Amniotic epithelial cell (primary cell): ENCODE measurements around the gene DEFB129.
A peak's percentile ranks its signal among the peaks of the same experiment; 100 is the strongest.
"Not testable (repeated sequence)": the region's sequence is repeated elsewhere in the genome, so short reads cannot be mapped to it uniquely, and the experiment has no call there.

Experiments used
- DNase-seq: peaks from one replicate; pipeline ENCODE4 v3.0.0-alpha.2; 2010; ENCODE audit warnings: low read depth

DEFB129 gene, protein sequence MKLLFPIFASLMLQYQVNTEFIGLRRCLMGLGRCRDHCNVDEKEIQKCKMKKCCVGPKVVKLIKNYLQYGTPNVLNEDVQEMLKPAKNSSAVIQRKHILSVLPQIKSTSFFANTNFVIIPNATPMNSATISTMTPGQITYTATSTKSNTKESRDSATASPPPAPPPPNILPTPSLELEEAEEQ

DNA sequence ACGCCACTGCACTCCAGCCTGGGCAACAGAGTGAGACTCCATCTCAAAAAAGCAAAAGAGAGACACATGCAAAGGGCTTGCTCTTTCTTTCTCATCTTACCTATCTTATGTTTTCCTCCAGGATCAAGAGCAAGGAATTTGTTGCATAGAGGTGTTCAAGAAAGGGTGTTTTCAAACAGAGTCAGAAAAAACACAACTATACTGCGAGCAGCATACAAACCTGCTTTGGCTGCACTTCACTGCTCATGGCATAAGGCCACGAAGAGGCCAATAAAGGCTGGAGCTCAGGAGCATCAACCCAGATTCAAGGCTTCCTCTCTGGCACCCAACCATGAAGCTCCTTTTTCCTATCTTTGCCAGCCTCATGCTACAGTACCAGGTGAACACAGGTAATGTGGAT, at the start of gene DEFB129:
DEFB129 (plus strand) TSS at position 301 of the 400 bp plus-strand sequence; CDS start at position 332, 31 bp downstream.
- no peak for DNase-seq

DNA sequence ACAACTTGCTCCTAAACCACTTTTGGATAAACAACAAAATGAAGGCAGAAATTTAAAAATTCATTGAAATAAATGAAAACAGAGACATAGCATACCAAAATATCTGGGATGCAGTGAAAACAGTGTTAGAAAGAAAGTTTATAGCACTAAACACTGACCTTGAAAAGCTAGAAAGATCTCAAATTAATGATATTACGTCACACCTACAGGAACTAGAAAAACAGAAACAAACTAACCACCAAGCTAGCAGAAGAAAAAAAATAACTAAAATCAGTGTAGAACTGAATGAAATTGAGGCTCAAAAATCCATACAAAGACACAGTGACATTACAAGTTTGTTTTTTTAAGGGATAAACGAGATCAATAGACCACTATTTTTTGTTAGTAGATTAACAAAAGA, 42.8 kb upstream of the DEFB129 start:
- no peak for DNase-seq

DNA sequence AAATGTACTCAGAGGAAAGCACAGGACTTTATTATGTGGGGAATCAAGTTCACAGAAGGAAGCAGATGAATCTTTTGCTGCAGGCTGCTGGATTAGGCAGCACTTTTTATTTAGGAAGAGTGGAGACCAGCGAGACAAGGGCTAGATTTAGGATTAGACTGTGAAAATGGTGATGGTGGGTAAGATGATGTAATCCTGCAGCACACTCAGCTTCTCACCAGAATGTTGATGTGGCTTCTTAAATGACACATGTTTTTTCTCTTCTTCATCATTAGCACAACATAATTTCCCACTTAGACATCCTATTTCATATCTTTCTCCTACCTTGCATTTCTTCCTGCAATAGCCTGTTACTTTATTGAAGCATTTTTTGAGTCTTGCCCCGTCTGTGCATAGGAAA, 39.3 kb upstream of the DEFB129 start:
- DNase-seq, result no peak

DNA sequence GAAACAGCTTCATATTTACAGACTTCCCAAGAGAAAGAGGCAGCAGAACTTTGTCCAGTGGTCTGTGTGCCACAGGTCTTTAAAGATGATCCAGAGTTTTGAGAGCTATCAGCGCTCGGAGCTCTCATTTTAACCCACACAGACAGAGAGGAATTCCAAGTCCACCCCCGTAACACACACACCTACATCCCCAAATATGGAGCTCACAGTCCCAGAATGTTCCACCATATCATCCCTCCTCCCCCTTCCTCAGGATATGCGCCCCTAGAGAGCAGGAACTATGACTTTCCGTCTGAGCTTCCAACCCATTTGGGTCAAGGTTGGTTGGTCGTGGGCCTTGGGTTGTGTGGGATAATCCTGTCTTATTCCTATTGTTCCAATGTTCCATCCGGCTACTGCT, 37.4 kb upstream of the DEFB129 start, which contains the start of gene DEFB128:
DEFB128 (minus strand) TSS at position 101 of the 400 bp plus-strand sequence; CDS start at position 13, 88 bp downstream.
- no peak for DNase-seq

DNA sequence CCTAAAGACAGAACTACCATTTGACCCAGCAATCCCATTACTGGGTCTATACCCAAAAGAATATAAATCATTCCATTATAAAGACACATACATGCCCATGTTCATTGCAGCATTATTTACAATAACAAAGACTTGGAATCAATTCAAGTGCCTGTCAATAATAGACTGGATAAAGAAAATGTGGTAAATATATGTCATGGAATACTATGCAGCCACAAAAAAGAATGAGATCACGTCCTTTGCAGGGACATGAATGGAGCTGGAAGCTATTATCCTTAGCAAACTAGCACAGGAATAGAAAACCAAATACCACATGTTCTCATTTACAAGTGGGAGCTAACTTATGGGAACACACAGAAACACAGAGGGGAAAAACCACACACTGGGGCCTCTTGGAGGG, 28.8 kb upstream of the DEFB129 start:
- no peak for DNase-seq

DNA sequence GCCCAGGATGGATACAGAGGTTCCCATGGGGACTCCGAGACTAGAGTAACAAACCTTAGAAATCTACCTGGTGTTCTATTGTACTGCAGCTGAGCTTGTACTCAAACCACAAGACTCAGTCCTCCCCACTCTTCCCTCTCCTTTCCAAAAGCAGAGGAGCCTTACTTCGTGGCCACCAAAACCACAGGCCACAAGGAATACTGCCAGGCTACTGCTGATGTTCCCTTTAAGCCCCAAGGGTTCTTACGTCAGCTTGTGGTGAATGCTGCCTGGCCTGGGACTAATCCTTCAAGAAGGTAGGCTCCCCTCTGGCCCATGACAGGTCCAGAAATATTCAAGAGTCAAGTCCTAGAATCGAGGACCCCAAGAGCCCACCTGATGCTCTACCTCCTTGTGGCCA, 27.1 kb upstream of the DEFB129 start:
- peak; percentile 12 for DNase-seq

DNA sequence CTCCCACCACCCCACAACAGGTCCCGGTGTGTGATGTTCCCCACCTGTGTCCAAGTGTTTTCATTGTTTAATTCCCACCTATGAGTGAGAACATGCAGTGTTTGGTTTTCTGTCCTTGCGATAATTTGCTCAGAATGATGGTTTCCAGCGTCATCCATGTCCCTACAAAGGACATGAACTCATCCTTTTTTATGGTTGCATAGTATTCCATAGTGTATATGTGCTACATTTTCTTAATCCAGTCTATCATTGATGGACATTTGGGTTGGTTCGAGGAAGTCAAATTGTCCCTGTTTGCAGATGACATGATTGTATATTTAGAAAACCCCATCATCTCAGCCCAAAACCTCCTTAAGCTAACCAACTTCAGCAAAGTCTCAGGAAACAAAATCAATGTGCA, 23.4 kb upstream of the DEFB129 start:
- not testable (repeated sequence) for DNase-seq

DNA sequence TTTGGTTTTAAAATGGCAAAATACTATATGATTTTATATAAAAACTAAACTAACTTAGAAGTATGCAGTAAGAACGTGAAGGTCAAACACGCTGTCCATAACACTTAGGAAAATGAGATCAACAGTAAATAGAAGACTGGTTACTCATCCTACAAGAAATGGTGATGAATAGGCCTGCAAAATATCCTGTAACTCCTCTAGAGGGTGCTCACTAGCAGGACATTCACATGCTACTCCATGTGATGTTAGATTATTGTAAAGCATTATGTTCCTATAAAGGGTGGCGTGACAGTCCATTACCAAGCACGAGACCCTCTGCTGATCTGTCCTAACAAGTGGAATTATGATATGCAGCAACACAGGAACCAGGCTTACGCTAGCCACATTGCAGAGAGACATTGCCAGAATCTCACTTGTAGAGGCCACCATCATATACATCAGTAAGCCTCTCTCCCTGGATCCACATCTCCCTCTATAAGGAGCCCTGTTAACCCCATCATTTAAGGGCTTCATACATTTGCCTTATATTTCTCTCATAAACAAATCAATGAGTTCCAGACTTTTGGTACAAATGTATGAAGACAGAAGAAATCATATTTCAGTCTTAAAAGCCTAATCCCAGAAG, 18.0 kb upstream of the DEFB129 start:
- peak; percentile 83 for DNase-seq

DNA sequence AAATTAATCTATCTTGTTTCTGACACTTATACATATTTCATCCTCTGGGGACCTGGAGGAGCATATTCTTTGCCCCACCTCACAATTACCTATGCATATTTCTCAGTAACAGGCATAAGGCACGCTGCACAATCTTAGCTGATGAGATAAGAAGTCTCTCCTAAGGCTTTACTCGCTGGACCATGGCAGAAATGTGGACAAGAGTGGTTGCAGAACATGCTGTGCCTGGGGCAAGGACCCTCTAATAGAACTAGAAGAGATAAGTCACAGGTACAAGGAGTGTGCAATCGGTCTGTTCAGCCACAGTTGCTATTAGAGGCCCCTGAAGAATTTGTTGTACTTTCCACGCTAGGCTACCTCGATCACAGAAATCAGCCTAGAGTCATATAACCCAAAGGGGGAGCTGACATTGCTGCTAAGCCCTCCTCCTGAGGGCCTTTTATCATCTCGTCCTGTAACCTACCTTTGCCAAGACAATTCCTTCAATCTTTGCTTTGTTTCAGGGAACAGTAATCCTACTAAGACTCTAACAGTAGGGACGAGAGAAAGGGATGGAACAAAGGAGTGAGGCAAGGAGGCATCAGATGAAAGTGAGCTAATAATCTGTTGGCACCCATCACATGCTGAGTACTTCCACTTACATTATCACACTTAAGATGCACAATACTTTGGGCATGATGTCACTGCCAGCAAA, 16.1 kb upstream of the DEFB129 start:
- no peak for DNase-seq

DNA sequence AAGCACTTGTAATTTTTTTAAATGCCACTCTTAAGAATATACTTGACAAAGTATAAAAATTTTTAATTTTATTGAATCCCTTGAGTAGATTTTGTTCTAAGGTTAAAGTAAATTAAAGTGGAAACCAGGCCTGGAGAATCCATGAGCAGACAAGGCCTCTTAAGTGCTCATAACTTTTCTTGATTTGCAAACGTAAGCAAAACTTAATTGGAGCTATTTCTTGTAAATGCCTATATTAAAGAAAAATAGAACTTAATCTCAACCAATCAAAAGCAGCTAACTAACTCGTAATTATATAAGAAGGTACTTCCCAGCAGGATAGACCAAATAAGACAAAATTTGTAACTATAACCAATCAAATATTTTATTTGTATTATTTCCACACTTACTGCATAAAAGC, 12.7 kb upstream of the DEFB129 start:
- DNase-seq, result no peak

DNA sequence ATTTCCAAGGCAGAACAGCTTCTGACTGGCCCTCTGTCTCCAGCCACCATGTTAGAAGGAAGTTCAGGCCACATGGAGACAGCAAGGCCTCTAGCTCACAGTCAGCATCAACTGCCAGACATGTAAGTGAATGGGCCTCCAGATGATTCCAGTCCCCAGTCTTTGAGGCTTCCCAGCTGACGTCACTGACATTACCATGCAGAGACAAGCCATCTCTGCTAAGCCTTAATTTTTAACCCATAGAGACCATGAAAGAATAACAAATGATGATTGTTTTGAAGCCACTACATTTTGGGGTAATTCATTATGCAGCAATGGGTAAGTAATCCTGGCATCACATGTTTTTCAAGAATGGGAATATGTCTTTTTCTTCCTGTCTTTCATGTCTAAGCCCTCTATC, 11.3 kb upstream of the DEFB129 start:
- DNase-seq, result no peak

DNA sequence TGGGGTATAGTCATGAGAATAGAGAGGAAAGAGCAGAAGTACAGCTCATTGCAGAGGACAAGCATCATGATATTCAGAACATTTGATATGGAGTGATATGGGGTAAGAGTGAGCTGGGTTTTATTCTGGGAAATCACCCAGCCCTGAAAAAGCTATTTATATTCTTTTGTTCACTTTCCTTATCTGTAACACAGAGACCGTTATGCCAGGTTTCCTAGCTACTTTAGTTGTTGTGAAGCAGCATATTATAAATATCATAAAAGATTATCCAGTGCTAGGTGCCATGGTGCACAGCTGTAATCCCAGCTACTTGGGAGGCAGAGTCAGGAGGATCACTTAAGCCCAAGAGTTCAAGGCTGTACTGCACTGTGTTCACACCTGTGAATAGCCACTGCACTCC, 9.8 kb upstream of the DEFB129 start:
- DNase-seq, result no peak

DNA sequence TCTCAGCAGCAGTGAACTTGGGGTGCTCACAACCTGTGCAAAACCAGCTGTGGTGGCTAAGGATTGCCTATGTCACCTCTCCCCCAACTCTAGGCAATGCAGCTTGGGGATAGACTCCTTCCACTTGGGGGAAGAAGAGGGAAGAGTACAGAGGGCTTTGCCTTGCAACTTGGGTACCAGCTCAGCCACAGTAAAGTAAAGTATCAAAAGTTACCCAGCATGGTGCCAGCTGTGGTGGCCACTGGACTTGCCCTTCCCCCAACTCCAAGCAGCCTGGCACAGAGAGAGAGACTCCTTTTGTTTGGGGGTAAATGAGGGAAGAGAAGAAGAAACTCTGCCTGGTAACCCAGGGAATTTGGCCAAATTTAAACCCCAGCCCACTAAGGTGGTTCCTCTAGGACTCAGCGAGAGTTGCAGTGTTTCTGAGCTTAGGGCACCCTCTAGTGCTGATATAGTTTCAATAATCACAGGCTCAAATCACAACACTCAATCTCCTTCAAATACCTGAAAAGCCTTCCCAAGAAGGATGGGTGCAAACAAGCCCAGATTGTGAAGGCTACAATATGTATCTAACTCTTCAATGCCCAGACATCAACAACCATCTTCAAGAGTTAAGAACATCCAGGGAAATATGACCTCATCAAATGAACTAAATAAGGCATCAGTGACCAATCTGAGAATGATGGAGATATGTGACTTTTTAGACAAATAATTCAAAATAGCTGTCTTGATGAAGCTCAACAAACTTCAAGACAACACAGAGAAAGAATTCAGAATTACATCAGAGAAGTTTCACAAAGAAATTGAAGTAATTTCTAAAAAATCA, 7.6 kb upstream of the DEFB129 start:
- DNase-seq, result no peak

DNA sequence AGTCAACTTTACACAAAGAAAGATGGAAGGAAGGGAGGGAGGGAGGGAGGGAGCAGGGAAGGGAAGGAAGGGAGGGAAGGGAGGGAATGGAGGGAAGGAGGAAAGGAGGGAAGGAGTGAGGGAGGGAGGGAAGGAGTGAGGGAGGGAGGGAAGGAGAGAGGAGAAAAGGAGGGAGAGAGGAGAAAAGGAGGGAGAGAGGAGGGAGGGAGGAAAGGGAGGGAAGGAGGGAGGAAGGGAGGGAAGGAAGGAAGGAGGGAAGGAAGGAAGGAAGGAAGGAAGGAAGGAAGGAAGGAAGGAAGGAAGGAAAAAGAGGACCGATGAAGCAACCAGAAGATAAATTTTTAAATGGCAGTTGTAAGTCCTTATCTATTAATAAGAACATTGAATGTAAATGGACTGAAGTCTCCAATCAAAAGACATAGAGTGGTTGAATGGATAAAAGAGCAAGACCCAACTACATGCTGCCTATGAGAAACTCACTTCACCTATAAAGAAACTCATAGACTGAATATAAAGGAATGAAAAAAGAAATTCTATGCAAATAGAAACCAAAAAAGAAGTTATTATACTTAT, 5.7 kb upstream of the DEFB129 start:
- no peak for DNase-seq

DNA sequence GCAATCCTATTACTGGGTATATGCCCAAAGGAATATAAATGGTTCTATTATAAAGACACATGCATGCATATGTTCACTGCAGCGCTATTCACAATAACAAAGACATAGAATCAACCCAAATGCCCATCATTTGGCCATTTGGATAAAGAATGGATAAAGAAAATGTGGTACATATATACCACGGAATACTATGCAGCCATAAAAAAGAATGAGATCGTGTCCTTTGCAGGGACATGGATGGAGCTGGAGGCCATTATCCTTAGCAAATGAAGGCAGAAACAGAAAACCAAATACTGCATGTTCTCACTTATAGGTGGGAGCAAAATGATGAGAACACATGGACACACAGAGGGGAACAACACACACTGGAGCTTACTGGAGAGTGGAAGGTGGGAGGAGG, 1.2 kb upstream of the DEFB129 start:
- not testable (repeated sequence) for DNase-seq

DNA sequence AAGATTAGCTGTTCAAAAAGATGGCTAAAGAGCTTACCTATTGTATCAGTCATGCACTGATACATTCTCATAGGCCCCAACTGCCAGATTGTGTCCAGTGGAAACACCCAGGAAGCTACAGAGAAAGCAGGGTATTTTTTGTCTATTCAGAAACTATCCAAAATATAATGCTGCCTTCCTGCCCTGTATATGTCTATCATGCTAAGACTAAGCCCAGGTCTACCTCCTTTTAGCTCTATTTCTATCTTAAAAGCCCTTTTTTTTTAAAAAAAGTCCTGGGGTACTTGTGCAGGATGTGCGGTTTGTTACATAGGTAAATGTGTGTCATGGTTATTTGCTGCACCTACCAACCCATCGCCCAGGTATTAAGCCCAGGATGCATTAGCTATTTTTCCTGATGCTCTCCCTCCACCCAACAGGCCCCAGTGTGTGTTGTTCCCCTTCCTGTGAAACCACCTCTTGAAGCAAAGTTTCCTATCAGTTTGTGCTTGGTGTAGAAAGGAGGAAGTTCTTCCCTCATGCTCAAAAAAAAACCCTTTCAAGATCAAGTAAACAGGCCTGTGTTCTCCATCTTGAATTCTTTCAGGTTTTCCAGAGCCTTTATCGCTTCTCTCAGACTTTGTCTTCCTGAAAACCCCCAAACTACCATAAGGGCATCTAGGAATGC, 514 bp downstream of the DEFB129 start:
- DNase-seq, result no peak

DNA sequence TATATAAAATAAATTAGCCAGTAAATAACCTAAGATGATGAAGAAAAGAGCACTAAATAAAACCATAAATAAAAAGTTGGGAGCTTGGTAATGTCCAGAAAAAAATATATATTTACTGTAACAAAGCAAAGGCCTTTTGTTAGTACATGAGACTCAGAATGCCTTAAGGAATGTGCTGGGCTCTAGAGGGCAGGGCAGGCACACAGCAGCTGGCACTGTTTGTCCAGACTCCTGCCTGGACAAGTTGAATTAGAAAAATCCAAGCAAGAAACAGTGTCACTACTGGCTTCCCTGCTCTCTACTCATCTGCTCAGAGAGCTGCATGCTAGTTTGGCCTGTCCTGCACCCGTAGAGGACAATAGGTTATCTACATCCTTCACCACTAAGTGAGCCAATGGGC, 8.8 kb downstream of the DEFB129 start:
- DNase-seq, result peak; percentile 9

DNA sequence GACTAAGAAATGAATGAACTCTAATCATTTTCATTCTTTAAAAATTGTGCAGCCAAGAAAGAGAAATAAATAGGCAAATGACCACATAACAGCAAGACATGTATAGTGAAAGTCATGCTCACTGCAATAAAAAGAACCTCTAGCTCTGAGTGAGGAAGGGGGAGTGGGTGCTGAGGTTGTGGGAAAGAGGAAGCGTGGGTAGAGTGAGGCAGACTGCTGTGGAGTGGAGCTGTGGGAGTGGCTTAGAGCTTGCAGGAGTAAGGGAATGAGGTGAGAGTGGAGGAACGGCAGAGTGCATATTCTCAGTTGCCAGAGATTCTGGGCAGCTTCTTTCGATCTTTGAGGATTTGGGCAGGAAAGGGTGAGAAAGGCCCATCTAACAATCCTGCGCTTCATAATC, 10.4 kb downstream of the DEFB129 start:
- peak; percentile 17 for DNase-seq

DNA sequence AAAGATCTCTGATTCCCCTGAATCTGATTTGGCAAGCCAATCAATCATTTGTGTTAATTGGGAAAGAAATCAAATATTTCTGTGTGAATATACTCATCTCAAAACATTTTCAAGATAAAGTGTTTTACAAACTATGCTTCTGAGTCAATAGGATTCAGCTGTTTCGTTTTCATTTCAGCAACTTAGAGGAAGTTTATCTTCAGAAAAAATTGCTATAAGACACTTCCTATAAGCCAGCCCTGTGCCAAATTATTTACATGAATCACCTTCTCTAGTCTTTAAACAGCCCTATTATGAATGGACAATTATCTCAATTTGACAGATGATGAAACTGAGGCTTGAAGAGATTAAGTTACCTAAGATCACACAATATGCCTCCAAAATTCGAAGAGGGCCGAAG, 10.9 kb downstream of the DEFB129 start:
- DNase-seq, result no peak

DNA sequence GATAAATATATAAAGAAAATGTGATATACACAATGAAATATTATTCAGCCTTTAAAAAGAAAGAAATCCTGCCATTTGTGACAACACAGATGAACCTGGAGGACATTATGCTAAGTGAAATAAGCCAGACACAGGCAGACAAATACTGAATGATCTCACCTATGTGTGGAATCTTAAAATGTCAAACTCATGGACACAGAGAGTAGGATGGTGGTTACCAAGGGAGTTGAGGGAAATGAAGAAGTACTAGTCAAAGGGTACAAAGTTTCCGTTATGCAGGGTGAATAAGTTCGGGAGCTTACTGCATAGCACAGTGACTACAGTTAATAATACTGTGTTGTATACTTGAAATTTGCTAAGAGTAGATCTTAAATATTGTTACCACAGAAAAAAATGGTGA, 15.8 kb downstream of the DEFB129 start:
- no peak for DNase-seq

DNA sequence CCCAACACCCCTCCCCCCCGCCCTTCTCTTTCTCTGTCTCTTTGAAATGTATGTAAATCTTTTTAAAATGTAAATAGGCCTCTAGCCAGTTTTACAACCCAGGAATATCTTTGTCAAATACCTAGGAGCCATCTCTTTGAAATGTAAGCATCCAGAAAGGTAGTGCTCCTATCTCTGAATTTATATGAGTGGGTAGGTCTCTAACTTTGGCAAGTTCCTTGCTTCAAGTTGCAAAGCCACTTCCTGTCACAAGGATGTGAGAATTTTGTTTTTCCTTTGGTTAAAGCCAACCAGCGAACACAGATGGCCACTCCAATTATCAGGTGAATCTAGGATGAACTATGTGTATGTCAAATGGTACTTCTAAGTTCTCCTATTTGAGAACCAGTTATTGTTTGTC, 24.3 kb downstream of the DEFB129 start:
- no peak for DNase-seq

DNA sequence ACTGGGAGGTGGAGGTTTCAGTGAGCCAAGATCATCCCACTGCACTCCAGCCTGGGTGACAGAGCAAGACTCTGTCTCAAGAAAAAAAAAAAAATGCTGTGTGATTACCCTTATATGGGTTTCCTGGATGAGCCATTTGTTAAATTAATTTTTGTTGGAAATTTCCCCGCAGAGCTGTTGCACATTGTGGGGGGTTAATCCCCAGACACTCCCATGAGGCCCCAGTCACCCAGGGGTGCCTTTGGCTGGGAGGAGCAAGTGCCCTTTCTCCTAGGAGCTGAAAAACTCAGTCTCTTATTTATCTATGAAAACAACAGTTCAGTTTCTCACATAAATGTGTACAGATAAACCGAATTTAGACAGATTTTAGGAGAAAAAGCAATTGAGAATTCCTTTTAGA, 25.7 kb downstream of the DEFB129 start:
- no peak for DNase-seq
